CD4-positive, alpha-beta T cell treated with Interleukin-4 for 1 hour (primary cell): ENCODE results near the gene TMEM108.

Source experiments
- DNase-seq, 2 donors: peaks; one replicate each; pipeline ENCODE4 v3.0.0-alpha.2; 2020 to 2022

The TMEM108 gene

GRCh38 chr3:133238015-133238414, 199.8 kb downstream of the TMEM108 start:
- no peak for DNase-seq

DNA sequence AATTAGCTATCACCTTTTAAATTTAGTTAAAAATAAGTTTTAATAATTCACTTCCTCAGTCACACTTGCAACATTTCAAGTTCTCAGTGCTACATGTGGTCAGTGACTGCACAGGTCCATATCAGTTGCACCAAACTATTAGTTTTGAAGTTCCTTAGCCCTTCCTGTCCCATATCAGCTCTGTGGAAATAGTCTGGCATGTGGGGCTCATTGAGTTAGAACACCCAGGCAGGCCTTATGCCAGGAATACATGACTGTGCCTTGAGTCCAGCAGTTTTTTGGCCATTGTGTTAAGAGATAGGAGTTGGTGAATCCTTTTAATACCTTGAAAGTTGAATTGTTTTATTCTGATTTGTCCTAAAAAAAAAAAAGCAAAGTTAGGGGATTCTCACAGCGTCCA, 207.9 kb downstream of the TMEM108 start:
- no peak for DNase-seq

DNA sequence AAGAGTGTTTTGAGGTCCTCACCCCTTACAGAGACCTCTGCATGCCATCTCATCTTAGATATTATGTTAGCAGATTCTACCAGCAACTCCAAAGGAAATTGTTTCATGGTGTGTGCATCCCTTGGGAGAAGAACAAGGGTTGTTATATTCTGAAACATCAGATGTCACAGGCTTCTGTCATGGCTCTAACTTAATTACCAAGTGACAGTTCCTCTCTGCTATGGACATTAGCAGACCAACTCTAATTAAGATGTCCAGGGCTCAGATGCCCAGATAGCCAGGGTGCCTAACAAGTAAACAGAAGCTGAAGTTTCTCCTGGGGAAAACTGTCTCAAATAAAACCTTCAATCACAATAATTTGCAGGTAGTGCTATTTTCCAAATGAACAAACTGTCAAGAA, 208.6 kb downstream of the TMEM108 start:
- DNase-seq, result no peak

- no peak for DNase-seq
Measured at GRCh38 chr3:133248389-133248788, 210.2 kb downstream of the TMEM108 start.

DNA sequence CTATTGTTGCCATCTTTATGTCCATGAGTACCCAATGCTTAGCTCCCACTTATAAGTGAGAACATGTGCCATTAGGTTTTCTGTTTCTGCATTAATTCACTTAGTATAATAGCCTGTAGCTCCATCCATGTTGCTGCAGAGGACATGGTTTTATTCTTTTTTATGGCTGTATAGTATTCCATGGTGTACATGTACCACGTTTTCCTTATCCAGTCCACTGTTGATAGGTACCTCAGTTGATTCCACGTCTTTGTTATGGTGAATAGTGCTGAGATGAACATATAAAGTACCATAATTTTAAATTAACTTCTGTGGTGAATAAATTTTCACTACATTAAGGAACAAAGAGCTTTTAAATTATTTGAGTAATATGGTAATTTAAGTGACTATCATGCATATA, 211.3 kb downstream of the TMEM108 start:
- no peak for DNase-seq

DNA sequence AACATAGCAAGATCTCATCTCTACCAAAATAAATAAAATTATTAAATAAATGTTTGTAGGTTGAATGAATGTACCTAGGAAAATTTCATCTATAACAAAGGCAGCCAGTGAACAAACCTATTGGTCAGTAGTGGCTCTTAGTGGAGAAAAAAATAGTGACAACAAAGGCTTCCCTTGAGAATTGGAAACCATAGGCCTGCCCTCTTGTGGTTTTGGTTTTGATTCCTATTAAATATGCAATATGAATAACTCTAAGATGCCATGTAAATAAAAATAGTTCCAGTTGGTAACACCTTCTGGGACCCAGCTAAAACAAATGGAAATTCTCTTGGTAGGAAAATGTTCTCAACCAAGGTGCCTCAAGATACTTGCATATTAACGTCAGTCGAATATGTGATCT, 216.0 kb downstream of the TMEM108 start:
- no peak for DNase-seq

DNA sequence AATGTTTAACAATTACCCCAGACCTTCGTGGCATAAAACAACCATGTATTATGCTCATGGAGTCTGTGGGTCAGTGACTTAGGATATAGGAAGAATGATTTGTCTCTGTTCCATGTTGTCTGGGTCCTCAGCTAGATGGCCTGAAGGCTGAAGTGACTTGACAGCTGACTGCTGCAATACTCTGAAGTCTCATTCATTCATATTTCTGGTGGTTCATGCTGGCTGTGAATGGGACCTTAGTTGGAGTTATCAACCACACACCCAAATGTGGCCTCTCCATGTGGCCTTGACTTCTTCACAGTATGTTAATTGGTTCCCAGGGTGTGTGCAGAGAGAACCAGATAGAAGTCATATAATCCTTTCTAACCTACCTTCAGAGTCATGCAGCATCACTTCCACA, 216.5 kb downstream of the TMEM108 start:
- DNase-seq, result no peak

DNA sequence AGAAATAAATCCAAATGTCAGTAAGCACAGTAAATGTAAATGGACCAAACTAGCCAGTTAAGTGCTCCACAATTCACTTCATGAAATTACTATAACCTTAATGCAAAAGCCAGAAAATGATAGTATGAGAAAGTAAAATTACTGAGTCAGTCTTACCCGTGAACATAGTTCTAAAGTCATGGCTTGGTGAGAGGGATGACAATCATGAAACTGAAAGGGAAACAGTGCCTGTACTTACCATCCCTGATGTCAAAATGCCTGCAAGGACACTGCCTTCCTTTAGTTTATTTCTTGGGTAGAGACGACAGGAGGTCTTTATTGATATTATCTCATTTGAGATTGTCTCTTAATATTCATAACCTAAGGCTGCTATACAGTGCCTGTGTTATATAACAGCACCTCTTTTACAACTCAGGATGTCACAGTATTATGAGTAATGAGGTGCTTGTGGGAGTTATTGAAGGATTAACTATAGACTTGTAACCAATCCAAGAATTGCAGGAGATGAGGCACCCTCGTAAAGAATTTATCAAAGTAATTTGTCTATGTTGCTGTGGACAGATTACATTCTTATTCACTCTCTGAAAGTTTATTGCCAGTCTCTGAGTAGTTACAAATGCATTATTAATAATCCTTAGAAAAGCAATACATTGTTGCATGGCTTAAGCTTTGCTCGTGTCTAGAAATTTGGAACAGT, 218.7 kb downstream of the TMEM108 start:
- DNase-seq, result no peak

DNA sequence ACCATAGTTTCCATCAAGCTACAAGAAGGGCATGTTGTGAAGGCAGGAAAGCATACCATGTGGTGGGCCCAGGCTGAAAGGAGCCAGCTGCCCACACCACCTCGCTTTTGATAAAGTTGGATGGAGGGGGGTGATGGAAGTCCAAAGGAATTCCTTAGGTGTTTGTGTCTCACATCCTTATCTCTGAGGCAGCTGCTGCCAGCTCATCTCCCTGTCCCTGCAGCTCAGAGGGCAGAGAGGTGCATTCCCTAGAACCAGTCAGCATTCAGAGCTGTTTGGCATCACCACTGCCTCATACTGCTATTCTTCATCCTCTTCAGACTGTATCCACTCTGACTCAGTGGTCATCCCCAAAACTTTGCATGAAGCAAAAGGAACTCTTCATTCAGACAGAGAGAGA, 220.2 kb downstream of the TMEM108 start:
- no peak for DNase-seq

GRCh38 chr3:133259767-133260166, 221.6 kb downstream of the TMEM108 start:
- no peak for DNase-seq

- no peak for DNase-seq
Measured at GRCh38 chr3:133262333-133262732, 224.1 kb downstream of the TMEM108 start.

GRCh38 chr3:133264920-133265319, 226.7 kb downstream of the TMEM108 start:
- DNase-seq, result no peak

DNA sequence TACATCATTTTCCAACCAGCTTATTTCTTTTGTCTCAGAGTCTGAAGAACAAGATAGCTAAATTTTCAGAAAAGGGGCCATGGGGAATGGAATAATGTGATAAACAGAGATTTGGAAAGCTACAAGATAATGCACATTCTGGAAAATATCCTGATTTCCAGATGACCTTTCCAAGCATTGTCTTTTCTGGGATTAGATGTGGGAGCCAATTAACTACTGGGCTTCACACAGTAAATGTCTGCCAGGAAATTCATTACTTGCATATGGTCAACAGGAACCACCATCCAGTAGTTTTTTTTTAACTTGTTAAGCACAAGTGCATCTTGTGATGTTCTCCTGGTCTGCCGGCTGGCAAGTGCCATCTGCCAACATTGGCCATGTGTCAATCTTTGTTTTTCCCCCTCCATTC, 230.5 kb downstream of the TMEM108 start:
- DNase-seq, result no peak

DNA sequence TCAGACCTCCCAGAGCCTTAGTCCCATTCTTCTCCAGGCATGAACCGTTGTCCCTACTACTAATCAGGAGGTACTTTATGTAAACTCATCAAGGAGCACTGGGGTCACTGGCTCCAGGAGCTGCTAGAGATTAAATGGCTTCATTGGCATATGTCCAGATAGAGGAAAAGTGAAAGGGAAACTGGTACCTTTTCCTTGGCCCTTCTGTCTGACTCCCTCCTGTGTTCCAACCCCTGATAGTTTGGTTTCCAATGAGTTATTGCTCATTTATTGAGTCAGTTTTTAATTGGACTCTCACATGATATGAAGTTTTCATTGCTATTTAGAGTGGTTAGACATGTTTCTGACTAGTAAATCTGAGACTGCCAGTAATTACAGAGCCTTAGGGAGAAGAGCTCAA, 231.2 kb downstream of the TMEM108 start:
- no peak for DNase-seq

- DNase-seq, result no peak
Measured at GRCh38 chr3:133270631-133271030, 232.4 kb downstream of the TMEM108 start.

DNA sequence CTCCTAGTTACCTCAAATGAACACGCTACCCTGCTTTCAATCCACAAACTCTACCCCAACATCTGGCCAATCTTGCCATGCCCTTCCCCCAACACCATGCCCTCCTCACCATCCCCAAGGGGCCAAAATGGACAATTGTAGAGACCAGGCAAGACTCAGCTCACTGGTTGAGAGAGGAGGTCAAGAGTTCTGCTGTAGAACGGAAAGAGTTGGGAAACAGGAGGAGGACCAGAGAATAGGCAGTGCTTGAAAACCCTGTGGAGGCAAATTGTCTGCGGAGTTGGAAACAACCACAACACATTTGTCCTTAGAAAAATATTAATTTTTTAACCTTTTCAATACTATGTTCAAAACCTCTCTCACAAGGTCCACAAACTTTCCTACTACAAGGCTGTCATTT, 232.9 kb downstream of the TMEM108 start:
- no peak for DNase-seq

- DNase-seq, result no peak
Measured at GRCh38 chr3:133271539-133271938, 233.3 kb downstream of the TMEM108 start.

DNA sequence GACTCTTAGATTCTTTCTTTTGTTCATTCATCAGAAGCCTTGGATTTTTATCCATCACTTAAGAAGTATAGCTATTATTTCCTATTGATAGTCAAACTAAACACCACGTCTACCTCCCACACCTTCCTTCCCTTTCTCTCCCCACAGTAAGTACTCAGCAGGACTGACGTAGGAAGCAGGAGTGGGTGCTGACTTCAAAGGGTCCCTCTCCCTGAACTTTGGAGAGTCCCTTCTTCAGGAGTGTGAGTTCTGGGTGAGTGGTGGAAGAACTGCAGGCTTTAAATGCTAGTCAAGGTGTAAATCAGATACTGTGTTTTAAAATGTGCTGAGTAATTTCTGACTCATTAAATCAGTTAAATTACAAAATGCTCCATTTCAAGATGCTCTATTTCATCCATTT, 235.2 kb downstream of the TMEM108 start:
- DNase-seq, result no peak

DNA sequence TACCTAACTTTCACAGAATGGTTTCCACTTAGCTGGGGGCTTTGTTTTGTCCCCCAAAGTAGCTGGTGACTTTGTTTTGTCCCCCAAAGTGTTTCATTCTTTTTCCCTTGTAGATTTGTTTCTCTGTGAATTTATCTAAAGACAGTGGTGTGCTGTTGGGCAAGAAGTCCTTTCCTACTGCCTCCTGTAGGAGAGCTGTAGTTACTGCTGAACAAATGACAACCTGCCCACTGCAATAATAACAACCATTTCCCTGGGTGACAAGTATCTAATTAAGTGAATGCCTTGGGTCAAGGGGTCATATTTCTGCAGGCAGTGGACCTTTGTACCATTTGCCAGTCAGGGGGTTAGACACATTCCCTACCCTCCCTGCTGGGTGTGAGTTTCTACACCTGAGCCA, 236.3 kb downstream of the TMEM108 start:
- DNase-seq, result no peak

- DNase-seq, result no peak
Measured at GRCh38 chr3:133276594-133276993, 238.4 kb downstream of the TMEM108 start.

GRCh38 chr3:133277813-133278212, 239.6 kb downstream of the TMEM108 start:
- DNase-seq, result no peak

- no peak for DNase-seq
Measured at GRCh38 chr3:133278260-133279043, 240.3 kb downstream of the TMEM108 start.

- no peak for DNase-seq
Measured at GRCh38 chr3:133280586-133280985, 242.4 kb downstream of the TMEM108 start.

DNA sequence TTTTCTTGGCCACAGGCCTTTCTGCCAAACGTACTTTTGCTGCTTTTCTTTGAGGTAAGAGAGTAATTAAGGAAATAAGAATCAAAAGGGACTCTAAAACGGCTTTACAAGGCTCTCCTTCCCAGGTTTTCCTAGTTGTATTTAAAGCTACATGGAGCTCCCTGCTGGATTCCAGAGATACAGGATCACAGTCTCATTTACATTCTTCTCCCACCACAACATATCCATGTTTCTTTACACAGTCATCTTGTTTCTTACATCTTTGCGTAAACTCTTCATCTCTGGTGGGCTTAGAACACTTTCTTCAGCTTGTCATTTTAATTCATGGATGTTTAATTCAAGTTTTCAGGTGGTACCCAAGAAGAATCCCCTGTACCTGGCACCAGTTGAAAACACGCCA, 244.0 kb downstream of the TMEM108 start:
- DNase-seq, result no peak
